Brain microvascular endothelial cell (primary cell): ENCODE results near the gene NGB.

Experiments used
- DNase-seq: peaks from one replicate; pipeline ENCODE4 v3.0.0-alpha.2; 2020
- H3K27ac ChIP-seq: fragments of 250-450 bp; sonication (Bioruptor Pico); 2 replicates; pipeline ENCODE4 v1.5.1; 2020; ENCODE audit warnings: mild to moderate bottlenecking, moderate library complexity
- H3K27me3 ChIP-seq: fragments of 250-450 bp; sonication (Bioruptor Pico); replicated peaks from 2 replicates; pipeline ENCODE4 v1.5.1; 2020; ENCODE audit warnings: mild to moderate bottlenecking
- H3K36me3 ChIP-seq: fragments of 250-450 bp; sonication (Bioruptor Pico); replicated peaks from 2 replicates; pipeline ENCODE4 v1.5.1; 2020; ENCODE audit warnings: mild to moderate bottlenecking
- H3K4me3 ChIP-seq: 2 replicates; pipeline ENCODE4 v1.5.1; 2011; ENCODE audit warnings: low read depth, mild to moderate bottlenecking, control low read depth, low read length, moderate library complexity
- in situ Hi-C: cut with HindIII; loops from 2 replicates; pipeline ENCODE4 v1.10.0; 2017; ENCODE audit warnings: low sequenced_read_pairs, low pct_ligation_motif_present
- TF ChIP-seq, protein P1 (sequence below): IDR thresholded peaks from 2 replicates; pipeline ENCODE4 v1.5.1; 2011; ENCODE audit warnings: low read depth, mild to moderate bottlenecking, moderate library complexity, low read length, control low read depth, inconsistent platforms; ENCODE audit errors: missing control alignments

The NGB gene

DNA sequence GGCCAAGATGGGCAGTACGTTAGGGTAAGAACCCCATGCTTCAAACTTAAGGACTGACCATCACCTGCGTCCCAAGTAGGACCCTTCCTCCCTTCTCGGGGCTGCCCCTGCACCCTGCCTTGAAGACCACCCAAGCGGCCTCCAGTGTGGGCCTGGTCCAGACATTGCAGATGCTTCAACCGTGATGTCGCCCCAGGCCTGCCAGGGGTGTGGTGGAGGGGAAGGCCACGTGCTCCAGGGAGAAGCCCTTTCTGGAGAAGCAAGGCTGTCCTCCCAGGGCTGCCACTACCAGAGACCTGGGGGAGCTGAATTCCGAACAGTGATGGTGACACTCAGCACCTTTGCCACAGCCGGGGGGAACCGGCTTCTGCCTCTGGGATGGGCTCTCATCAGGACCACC is 13.3 kb downstream of the NGB start:
- in situ Hi-C loops, result no loop called here
- H3K27me3 ChIP-seq, result no peaks in the 10 kb centered on the region

DNA sequence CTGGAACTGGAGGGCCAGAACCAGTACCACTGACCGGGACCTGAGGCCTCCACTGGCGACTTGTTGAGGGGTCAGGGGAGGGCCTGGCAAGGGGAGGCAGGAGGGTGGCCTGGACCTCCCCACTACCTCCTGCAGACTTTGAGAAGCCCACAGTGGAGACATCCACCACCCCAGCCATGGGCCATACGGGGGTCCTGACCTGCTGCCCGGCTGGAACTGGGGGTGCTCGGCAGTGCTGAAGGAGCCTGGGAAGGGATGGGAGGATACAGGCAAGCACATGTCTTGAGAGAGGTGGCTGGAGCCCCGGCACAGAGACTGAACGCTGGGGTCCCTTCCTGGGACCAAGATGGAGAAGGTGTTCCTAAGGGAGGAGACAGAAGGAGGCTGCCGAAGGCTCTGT is 14.3 kb downstream of the NGB start:
- H3K27ac ChIP-seq, result no peak overlapping the region
- no peaks in the 10 kb centered on the region for H3K27me3 ChIP-seq
- TF ChIP-seq, protein P1, sequence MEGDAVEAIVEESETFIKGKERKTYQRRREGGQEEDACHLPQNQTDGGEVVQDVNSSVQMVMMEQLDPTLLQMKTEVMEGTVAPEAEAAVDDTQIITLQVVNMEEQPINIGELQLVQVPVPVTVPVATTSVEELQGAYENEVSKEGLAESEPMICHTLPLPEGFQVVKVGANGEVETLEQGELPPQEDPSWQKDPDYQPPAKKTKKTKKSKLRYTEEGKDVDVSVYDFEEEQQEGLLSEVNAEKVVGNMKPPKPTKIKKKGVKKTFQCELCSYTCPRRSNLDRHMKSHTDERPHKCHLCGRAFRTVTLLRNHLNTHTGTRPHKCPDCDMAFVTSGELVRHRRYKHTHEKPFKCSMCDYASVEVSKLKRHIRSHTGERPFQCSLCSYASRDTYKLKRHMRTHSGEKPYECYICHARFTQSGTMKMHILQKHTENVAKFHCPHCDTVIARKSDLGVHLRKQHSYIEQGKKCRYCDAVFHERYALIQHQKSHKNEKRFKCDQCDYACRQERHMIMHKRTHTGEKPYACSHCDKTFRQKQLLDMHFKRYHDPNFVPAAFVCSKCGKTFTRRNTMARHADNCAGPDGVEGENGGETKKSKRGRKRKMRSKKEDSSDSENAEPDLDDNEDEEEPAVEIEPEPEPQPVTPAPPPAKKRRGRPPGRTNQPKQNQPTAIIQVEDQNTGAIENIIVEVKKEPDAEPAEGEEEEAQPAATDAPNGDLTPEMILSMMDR, result no peak
- no peaks in the 10 kb centered on the region for H3K36me3 ChIP-seq
- no peak overlapping the region for H3K4me3 ChIP-seq
- in situ Hi-C loops, result no loop called here
- no peak for DNase-seq

More for the DNA sequence above, 13.3 kb downstream of the NGB start:
- no peaks in the 10 kb centered on the region for H3K36me3 ChIP-seq
- no peak for DNase-seq
- no peak overlapping the region for H3K27ac ChIP-seq
- TF ChIP-seq, protein P1, result no peak
- H3K4me3 ChIP-seq, result no peak overlapping the region

DNA sequence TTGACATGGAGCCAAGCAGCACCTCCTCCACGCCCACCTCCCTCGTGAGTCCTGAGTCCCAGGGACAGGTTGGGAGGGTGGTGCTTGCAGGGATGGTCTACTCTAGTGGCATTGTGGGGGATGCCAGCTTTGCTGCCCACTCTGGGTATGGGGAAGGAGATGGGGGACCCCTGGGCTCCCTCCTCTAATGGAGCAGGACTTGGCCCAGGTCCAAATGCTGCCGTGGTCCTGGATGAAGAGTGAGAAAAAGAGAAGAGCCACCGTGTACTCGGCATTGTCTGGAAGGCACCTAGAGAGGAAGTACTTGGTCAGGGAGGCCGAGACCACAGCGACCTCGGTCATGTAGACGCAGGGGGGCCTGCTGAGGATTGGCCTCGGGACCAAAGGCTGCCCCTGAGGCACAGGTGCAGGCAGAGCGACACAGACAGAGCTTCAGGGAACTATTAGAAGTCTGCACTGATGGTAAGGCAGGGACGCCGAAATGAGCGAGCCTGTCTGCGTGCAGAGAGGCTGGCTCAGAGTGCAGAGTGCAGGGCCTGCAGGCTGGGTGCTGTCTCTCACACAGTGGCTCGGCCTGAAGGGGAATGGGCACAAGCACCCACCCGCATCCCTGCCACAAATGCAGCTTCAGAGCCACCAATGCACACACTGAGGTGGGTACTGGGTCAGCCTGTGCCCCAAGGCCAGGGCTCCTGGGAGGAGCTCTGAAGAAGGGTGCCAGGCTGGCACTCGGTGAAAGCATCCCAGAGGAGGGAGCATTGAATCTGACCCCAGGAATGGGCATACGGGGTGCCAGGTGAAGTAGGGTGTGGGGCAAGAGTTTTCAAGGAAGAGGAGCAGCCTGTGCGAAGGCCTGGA is 17.4 kb downstream of the NGB start:
- Histone ChIP-seq H3K27ac (no peak overlapping the region), H3K4me3 (no peak overlapping the region), H3K27me3 (no peaks in the 10 kb centered on the region), H3K36me3 (no peaks in the 10 kb centered on the region)
- TF ChIP-seq, protein P1, result no peak
- in situ Hi-C loops, result no loop called here
- DNase-seq, result no peak

DNA sequence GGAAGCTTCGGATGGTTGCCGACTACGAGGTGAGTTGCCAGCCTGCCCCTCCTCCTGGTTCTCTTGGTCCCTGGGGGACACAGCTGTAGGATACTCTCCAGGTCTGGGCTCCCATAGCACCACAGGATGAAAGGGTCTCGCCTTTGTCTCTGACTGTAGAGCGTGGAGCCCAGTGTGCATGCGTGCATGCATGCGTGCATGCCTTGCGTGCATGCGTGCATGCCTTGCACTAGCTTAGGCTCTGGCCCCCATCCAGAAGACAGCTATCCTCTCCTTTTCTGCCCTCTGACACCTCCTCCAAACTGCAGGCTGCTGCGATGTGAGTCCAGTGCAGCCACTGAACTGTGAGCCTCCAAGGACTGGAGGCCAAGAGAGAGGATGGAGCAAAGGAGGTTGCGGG is 19.1 kb downstream of the NGB start:
- in situ Hi-C loops, result no loop called here

DNA sequence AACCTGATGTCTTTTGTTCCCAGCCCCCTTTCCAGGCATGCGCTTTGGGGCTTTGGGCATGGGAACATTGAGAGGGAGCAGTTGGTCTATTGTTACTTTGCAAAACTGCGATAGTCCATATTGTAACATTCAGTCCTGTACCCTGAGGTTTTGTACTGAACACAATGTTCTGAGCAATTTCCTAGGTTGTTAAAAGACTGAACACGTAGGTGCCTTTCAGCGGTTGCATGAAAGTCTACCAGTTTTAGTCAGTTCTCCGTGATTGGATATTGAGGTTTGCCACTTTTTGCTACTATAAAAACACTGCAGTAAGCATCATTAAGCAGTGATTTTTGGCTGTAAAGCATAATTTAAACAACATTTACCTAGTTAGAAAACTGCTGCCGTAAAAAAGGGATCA is 20.1 kb downstream of the NGB start:
- no peak for DNase-seq
- no peaks in the 10 kb centered on the region for H3K36me3 ChIP-seq
- H3K27ac ChIP-seq, result no peak overlapping the region
- no peaks in the 10 kb centered on the region for H3K27me3 ChIP-seq
- in situ Hi-C loops, result no loop called here
- no peak overlapping the region for H3K4me3 ChIP-seq
- TF ChIP-seq, protein P1, result no peak

More for the DNA sequence above, 19.1 kb downstream of the NGB start:
- H3K27ac ChIP-seq, result no peak overlapping the region
- no peak for DNase-seq
- no peaks in the 10 kb centered on the region for H3K27me3 ChIP-seq
- TF ChIP-seq, protein P1, result no peak
- no peaks in the 10 kb centered on the region for H3K36me3 ChIP-seq
- no peak overlapping the region for H3K4me3 ChIP-seq
